H1 (cell line): ENCODE data around the gene IKZF2. TPM values are rescaled to one million over a fixed set of nuclear protein-coding genes. Genes with fewer than 3 reads are reported as not detected.

Source experiments
- BCL11A ChIP-seq, 2 experiments: IDR thresholded peaks; one replicate each; pipeline ENCODE4 v1.6.1; 2011; ENCODE audit warnings: low read depth in 2 of 2, low read length in 2 of 2, mild to moderate bottlenecking in 2 of 2
- CHD1 ChIP-seq: IDR thresholded peaks from 2 replicates; pipeline ENCODE4 v1.6.1; 2012; ENCODE audit warnings: low read depth, low read length, improper control_type of control experiment
- CHD2 ChIP-seq: IDR thresholded peaks from 2 replicates; pipeline ENCODE4 v1.6.1; 2012; ENCODE audit warnings: low read length, improper control_type of control experiment
- RXRA ChIP-seq: IDR thresholded peaks from 2 replicates; pipeline ENCODE4 v1.6.1; 2011; ENCODE audit warnings: low read depth, mild to moderate bottlenecking, low read length, moderate library complexity; ENCODE audit not compliant: insufficient read depth
- SAP30 ChIP-seq: fragments of 300-600 bp; sonication (generic); IDR thresholded peaks from 2 replicates; pipeline ENCODE4 v1.7.1; 2012; ENCODE audit warnings: low read length, moderate library complexity, mild to moderate bottlenecking, inconsistent platforms; ENCODE audit not compliant: insufficient read depth, insufficient replicate concordance
- TAF1 ChIP-seq: IDR thresholded peaks from 2 replicates; pipeline ENCODE4 v1.6.1; 2011; ENCODE audit warnings: mild to moderate bottlenecking, low read depth, low read length
- polyA plus RNA-seq, 7 experiments: library from polyadenylated mRNA; depleted of rRNA in 3 of 7; stranded (reverse) in 5 of 7; unstranded in 2 of 7; fragments of >200 nt in 5 of 7; fragments of 200-250 nt in 2 of 7; gene quantifications; 1 replicate in 5 of 7; 2 replicates in 1 of 7; 4 replicates in 1 of 7; pipeline versions ENCODE4 v1.2.1 to v1.2.3, GENCODE V29; 2011 to 2013; ENCODE audit warnings: missing spikeins in 2 of 7, mixed read lengths in 2 of 7
- total RNA-seq: library from RNA; stranded (reverse); fragmentation: NEBNext Ultra II Directional; extraction: Animal tissue kit (Norgen Biotek cat#: 25700); gene quantifications from 2 replicates; pipeline ENCODE4 v1.2.1, GENCODE V29; 2021

The IKZF2 gene
- total and polyA plus RNA-seq, 2 of the 8 experiments (the other 6 are each of a cell fraction or from before 2014, with no cell fraction given), result 1.7 to 4.4 TPM

GRCh38 chr2:213018340-213018901 is 133.0 kb downstream of the IKZF2 start (continued):
- TF ChIP-seq TAF1 (no peak), RXRA (no peak), BCL11A (IDR thresholded peaks at IDR 0.05; ENCODE audit: low read depth in 2 of 2, low read length in 2 of 2) (no peak), CHD2 (no peak), SAP30 (no peak), CHD1 (no peak)
